GM13977 (cell line): ENCODE results near the gene CDK6.

Experiments
- DNase-seq: peaks from one replicate; pipeline ENCODE4 v3.0.0; 2012; ENCODE audit warnings: low spot score
- in situ Hi-C: fragments of 300-500 bp; cut with MboI; formaldehyde crosslinking; loops from one replicate; pipeline ENCODE4 v1.12.0; 2022; ENCODE audit warnings: low sequenced_read_pairs, low pct_unique_long_range_greater_than_20kb, mixed read lengths, inconsistent platforms; ENCODE audit not compliant: unreplicated experiment
- TF ChIP-seq, protein P1 (sequence below): IDR thresholded peaks from 2 replicates; pipeline ENCODE4 v1.5.1; 2012; ENCODE audit warnings: mild to moderate bottlenecking, control low read depth; ENCODE audit not compliant: insufficient read depth; ENCODE audit errors: extremely low read depth, missing control alignments

CDK6 gene

DNA sequence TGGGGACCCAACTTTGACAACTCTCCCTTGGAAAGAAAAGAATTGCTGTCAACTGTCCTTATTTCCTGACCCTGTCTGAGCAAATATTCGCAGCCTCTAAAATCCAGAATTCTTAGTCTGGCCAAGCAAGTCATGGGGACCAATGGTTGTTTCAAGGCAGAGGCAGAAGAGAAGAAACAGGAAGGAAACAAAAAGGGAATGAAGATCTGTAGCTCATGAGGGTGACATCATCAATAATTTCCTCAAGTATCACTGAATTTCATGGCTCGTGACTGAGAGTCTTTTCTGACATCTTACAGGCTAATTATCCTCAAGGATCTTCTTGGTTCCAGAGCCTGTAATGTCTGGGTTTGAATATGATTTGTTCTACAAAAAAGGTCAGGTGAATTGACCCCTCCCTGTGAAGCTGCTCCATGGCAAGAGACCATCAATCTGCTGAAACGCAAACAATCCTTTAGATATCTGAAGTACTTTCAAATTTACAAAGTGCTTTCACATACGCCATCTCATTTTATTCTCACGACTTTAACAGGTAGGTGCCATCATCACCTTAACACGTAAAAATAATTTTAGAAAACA, 5.8 kb downstream of the CDK6 start:
- TF ChIP-seq, protein P1, sequence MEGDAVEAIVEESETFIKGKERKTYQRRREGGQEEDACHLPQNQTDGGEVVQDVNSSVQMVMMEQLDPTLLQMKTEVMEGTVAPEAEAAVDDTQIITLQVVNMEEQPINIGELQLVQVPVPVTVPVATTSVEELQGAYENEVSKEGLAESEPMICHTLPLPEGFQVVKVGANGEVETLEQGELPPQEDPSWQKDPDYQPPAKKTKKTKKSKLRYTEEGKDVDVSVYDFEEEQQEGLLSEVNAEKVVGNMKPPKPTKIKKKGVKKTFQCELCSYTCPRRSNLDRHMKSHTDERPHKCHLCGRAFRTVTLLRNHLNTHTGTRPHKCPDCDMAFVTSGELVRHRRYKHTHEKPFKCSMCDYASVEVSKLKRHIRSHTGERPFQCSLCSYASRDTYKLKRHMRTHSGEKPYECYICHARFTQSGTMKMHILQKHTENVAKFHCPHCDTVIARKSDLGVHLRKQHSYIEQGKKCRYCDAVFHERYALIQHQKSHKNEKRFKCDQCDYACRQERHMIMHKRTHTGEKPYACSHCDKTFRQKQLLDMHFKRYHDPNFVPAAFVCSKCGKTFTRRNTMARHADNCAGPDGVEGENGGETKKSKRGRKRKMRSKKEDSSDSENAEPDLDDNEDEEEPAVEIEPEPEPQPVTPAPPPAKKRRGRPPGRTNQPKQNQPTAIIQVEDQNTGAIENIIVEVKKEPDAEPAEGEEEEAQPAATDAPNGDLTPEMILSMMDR = no peak
- DNase-seq = no peak
- in situ Hi-C loops = loop anchor here (5.0 to 25.0 kb wide), 3 partner anchors 138 to 232 kb away; no protein-coding TSS in a partner anchor

DNA sequence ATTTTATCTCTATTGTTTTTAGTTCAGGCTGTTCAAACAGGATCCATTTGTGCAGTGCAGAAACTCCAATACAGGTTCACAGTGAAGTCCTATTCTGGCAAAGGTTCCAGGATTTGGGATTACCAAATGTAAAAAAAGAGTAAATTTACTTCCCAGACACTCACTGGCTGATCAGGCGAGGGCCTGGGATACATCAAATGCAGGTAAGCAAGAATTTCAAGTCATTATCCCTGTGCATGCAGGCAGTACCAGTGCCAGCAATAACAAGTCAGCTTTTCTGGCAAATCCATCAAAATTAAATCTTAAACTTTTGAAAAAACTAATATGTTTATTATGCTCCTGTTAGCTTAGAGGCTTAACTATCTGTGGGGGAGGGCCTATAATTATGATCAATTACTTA, 6.3 kb downstream of the CDK6 start:
- in situ Hi-C loops = loop anchor here (5.0 to 25.0 kb wide), 3 partner anchors 138 to 232 kb away; no protein-coding TSS in a partner anchor
- TF ChIP-seq, protein P1 = no peak
- no peak for DNase-seq

GRCh38 chr7:92827464-92828120, 8.8 kb downstream of the CDK6 start:
- TF ChIP-seq, protein P1 = no peak
- DNase-seq = no peak
- in situ Hi-C loops = loop anchor here (25.0 kb wide), 1 partner anchor 235 kb away; no protein-coding TSS in a partner anchor

DNA sequence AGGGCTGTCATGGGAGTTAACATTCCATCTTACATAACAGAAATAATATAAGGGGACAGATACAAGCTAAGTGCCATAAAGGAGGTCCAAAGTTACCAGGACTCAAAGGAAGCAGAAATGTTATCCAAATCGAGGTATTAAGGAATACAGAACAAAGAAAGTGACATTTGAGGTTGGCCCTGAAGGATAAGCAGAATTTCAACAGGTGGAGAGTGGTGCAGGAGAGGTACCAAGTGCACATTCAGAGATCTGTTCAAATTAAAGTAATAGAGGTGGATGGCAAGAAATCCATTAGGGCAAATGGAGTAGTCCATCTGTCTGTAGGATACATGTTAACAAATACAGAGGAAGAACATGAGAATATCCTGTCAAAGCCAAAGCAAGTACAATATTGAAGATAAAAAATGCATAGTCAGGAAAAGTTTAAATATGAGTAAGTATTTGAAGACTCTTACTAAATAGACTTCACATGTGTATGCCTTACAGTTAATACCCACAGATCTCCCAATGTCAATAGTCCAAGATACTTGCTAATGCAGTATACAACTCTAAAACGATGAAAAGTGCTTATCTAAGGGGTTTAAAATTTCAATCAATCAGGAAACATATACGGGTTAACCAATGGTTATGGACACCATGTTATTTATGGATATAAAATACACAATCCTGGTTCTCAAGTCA, 10.0 kb downstream of the CDK6 start:
- in situ Hi-C loops = loop anchor here (25.0 kb wide), 1 partner anchor 236 kb away; no protein-coding TSS in a partner anchor
- TF ChIP-seq, protein P1 = no peak
- no peak for DNase-seq

DNA sequence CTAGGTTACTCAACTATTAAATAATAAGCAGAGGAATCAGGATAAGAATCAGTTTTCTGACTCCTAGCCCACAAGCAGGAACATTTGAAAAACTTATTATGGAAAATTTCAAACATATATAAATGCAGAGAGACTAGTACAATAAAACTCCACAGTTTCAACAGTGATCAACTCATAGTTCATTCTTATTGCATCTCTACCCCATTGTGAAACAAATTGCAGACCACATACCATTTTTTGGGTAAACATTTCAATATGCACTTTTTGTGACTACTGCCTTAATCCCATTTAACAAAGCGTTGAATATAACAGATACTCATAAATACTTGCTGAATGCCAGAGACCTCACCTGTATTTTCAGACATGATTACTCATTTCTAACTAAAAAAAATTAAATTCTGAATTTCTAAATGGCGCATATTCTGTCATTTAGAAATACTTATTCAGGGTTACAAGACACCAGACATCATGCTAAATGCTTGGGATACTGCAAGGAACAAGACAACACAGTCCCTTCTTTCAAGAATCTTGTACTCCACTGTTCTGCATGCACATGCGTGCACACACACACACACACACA, 11.4 kb downstream of the CDK6 start:
- TF ChIP-seq, protein P1 = no peak
- DNase-seq = no peak
- in situ Hi-C loops = loop anchor here (25.0 kb wide), 1 partner anchor 237 kb away; no protein-coding TSS in a partner anchor

DNA sequence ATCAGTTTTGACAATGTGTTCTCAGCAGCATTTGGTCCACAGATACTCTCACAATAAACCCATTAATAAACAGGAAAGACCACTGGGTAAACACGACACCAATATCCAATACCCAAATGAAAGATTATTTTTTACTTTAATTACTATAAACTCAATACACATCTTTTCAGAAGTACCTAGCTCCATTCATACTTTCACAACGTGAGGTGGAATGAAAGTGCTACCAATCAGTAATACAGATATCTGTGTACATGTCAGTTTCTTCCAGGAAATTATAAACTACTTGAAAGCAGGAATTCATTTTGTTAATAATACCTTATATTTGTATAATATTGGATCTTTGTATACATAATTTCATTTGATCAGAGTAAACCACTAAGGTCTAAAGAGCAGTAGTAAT, 11.9 kb downstream of the CDK6 start:
- DNase-seq = no peak
- TF ChIP-seq, protein P1 = no peak
- in situ Hi-C loops = no loop called here
